H9 (cell line): ENCODE data around the gene OR52K1. TPM values are rescaled to one million over a fixed set of nuclear protein-coding genes. Genes with fewer than 3 reads are reported as not detected.

Experiments used
- DNase-seq: peaks from one replicate; pipeline ENCODE4 v3.0.0-alpha.2; 2017
- H2AFZ ChIP-seq: one replicate; pipeline ENCODE4 v1.6.1; 2013; ENCODE audit warnings: mild to moderate bottlenecking, low read length, control low read depth, moderate library complexity
- H2AK5ac ChIP-seq: 2 replicates; pipeline ENCODE4 v1.6.1; 2013; ENCODE audit warnings: low read length, control low read depth, mixed read lengths; ENCODE audit not compliant: insufficient read length
- H2BK120ac ChIP-seq: one replicate; pipeline ENCODE4 v1.6.1; 2013; ENCODE audit warnings: low read depth, mild to moderate bottlenecking, low read length, control low read depth, inconsistent platforms; ENCODE audit not compliant: poor library complexity, severe bottlenecking
- H2BK12ac ChIP-seq: 2 replicates; pipeline ENCODE4 v1.6.1; 2013; ENCODE audit warnings: low read length, control low read depth, mixed read lengths, low read depth; ENCODE audit not compliant: insufficient read length
- H2BK15ac ChIP-seq: 2 replicates; pipeline ENCODE4 v1.6.1; 2013; ENCODE audit warnings: low read depth, low read length, control low read depth
- H2BK20ac ChIP-seq: one replicate; pipeline ENCODE4 v1.6.1; 2013; ENCODE audit warnings: low read depth, mild to moderate bottlenecking, low read length, control low read depth, inconsistent platforms; ENCODE audit not compliant: poor library complexity, severe bottlenecking
- H2BK5ac ChIP-seq: 2 replicates; pipeline ENCODE4 v1.6.1; 2013; ENCODE audit warnings: low read length, control low read depth, mixed read lengths; ENCODE audit not compliant: insufficient read length
- H3K14ac ChIP-seq: 2 replicates; pipeline ENCODE4 v1.6.1; 2013; ENCODE audit warnings: low read length, control low read depth; ENCODE audit not compliant: insufficient read depth
- H3K18ac ChIP-seq: 2 replicates; pipeline ENCODE4 v1.6.1; 2013; ENCODE audit warnings: low read depth, mild to moderate bottlenecking, mixed read lengths, low read length, control low read depth; ENCODE audit not compliant: insufficient read length
- H3K23ac ChIP-seq: 2 replicates; pipeline ENCODE4 v1.6.1; 2013; ENCODE audit warnings: low read length, control low read depth, mixed read lengths, low read depth; ENCODE audit not compliant: insufficient read length
- H3K23me2 ChIP-seq: 2 replicates; pipeline ENCODE4 v1.6.1; 2013; ENCODE audit warnings: low read depth, mild to moderate bottlenecking, mixed read lengths, low read length, control low read depth; ENCODE audit not compliant: insufficient read length, poor library complexity, severe bottlenecking
- H3K27ac ChIP-seq: 2 replicates; pipeline ENCODE4 v1.5.1; 2013; ENCODE audit warnings: low read length, control low read depth, mixed read lengths, low read depth; ENCODE audit not compliant: insufficient read length
- H3K27me3 ChIP-seq: 2 replicates; pipeline ENCODE4 v1.6.1; 2013; ENCODE audit warnings: low read length, control low read depth, inconsistent platforms; ENCODE audit not compliant: insufficient read depth
- H3K4ac ChIP-seq: 2 replicates; pipeline ENCODE4 v1.6.1; 2013; ENCODE audit warnings: low read depth, mild to moderate bottlenecking, control low read depth, inconsistent platforms, low read length, moderate library complexity
- H3K4me1 ChIP-seq: 2 replicates; pipeline ENCODE4 v1.6.1; 2013; ENCODE audit warnings: low read length, control low read depth, inconsistent platforms; ENCODE audit not compliant: insufficient read depth
- H3K4me2 ChIP-seq: 2 replicates; pipeline ENCODE4 v1.6.1; 2013; ENCODE audit warnings: low read length, control low read depth, mixed read lengths; ENCODE audit not compliant: insufficient read length, insufficient read depth
- H3K56ac ChIP-seq: 2 replicates; pipeline ENCODE4 v1.6.1; 2013; ENCODE audit warnings: low read depth, mild to moderate bottlenecking, mixed read lengths, low read length, control low read depth; ENCODE audit not compliant: insufficient read length
- H3K79me1 ChIP-seq: 2 replicates; pipeline ENCODE4 v1.6.1; 2013; ENCODE audit warnings: low read depth, mild to moderate bottlenecking, moderate library complexity, low read length, control low read depth, inconsistent platforms; ENCODE audit not compliant: insufficient read depth, poor library complexity, severe bottlenecking
- H3K79me2 ChIP-seq: 2 replicates; pipeline ENCODE4 v1.6.1; 2013; ENCODE audit warnings: low read length, control low read depth, inconsistent platforms; ENCODE audit not compliant: insufficient read depth
- H3K9ac ChIP-seq: 2 replicates; pipeline ENCODE4 v1.6.1; 2013; ENCODE audit warnings: low read length, control low read depth, mixed read lengths; ENCODE audit not compliant: insufficient read length; ENCODE audit errors: extremely low read depth
- H3K9me3 ChIP-seq: one replicate; pipeline ENCODE4 v1.6.1; 2013; ENCODE audit warnings: low read depth, low read length, inconsistent platforms; ENCODE audit not compliant: control insufficient read depth
- H3T11ph ChIP-seq: one replicate; pipeline ENCODE4 v1.6.1; 2013; ENCODE audit warnings: mild to moderate bottlenecking, low read length, control low read depth, inconsistent platforms
- H4K20me1 ChIP-seq: one replicate; pipeline ENCODE4 v1.6.1; 2013; ENCODE audit not compliant: control insufficient read depth, insufficient read length, insufficient read depth
- H4K5ac ChIP-seq: 2 replicates; pipeline ENCODE4 v1.6.1; 2013; ENCODE audit warnings: low read depth, mild to moderate bottlenecking, mixed read lengths, low read length, control low read depth; ENCODE audit not compliant: insufficient read length
- H4K8ac ChIP-seq: replicated peaks from 2 replicates; pipeline ENCODE4 v1.6.1; 2013; ENCODE audit warnings: low read length, control low read depth, mixed read lengths, low read depth; ENCODE audit not compliant: insufficient read length
- H4K91ac ChIP-seq: 2 replicates; pipeline ENCODE4 v1.6.1; 2013; ENCODE audit warnings: low read depth, mild to moderate bottlenecking, moderate library complexity, mixed read lengths, low read length, control low read depth; ENCODE audit not compliant: insufficient read length
- H3K27ac Mint-ChIP-seq, 3 experiments: 2 replicates in 2 of 3; 3 replicates in 1 of 3; pipeline ENCODE4 v1.8.0; 2020 to 2021; ENCODE audit warnings: mixed read lengths in 3 of 3, mild to moderate bottlenecking in 1 of 3, moderate library complexity in 1 of 3
- H3K27me3 Mint-ChIP-seq: 2 replicates; pipeline ENCODE4 v1.8.0; 2021; ENCODE audit warnings: low read depth, mild to moderate bottlenecking, moderate library complexity, mixed read lengths
- H3K36me3 Mint-ChIP-seq, 3 experiments: 2 replicates in 2 of 3; 3 replicates in 1 of 3; pipeline ENCODE4 v1.8.0; 2020 to 2021; ENCODE audit warnings: low read depth in 3 of 3, mixed read lengths in 3 of 3; ENCODE audit not compliant: insufficient read depth in 1 of 3
- H3K4me1 Mint-ChIP-seq, 2 experiments: 2 replicates each; pipeline ENCODE4 v1.8.0; 2020; ENCODE audit warnings: mixed read lengths in 2 of 2
- H3K4me3 Mint-ChIP-seq, 2 experiments: 2 replicates in 1 of 2; 3 replicates in 1 of 2; pipeline ENCODE4 v1.8.0; 2020 to 2021; ENCODE audit warnings: mild to moderate bottlenecking in 2 of 2, mixed read lengths in 2 of 2, moderate library complexity in 1 of 2
- H3K9me3 Mint-ChIP-seq, 2 experiments: 2 replicates in 1 of 2; 3 replicates in 1 of 2; pipeline ENCODE4 v1.8.0; 2020; ENCODE audit warnings: mild to moderate bottlenecking in 2 of 2, mixed read lengths in 2 of 2, moderate library complexity in 1 of 2
- WGBS: extraction: QIAGEN DNeasy Blood & Tissue Kit; methylation state at CpG from one replicate; pipeline ENCODE4 v1.1.7; 2013; ENCODE audit warnings: missing lambda C conversion rate, low lambda C conversion rate, mixed read lengths; ENCODE audit not compliant: insufficient read length; ENCODE audit errors: extremely low coverage; 5-methylcytosine and 5-hydroxymethylcytosine counted together
- total RNA-seq: library from RNA; stranded (reverse); gene quantifications from 2 replicates; pipeline ENCODE4 v1.2.1, GENCODE V29; 2021
- TF ChIP-seq, protein P1 (sequence below): fragments of 200-600 bp; sonication (generic); conservative IDR thresholded peaks from 3 replicates; pipeline ENCODE4 v1.8.0; 2021; ENCODE audit warnings: antibody characterized with exemption, mild to moderate bottlenecking

OR52K1 gene
- total RNA-seq, 1 experiment from 2014 or later: not detected

DNA sequence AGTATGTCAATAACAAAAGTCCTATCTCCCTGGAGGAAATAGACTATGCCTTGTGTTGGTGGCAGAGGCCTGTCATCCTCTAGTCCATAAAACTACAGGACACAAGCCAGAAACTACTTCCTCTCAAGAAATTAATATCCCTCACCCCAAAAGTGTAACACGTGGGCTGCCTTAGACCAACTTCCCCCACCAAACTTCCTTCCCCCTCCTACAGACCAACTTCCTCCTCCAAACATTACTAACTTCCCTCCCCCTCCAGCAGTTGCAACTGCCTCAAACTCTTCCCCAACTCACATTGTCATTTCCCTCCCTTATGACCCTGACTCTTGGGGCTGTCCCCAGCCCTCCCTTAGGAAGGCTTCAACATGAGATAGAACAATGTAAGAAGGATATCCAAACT is 27.0 kb upstream of the OR52K1 start:
- Histone ChIP-seq H3K4me2 (no peak overlapping the region), H4K91ac (no peak overlapping the region), H2BK5ac (no peak overlapping the region), H3K23ac (no peak overlapping the region), H3K4me1 (no peaks in the 10 kb centered on the region; the same call in 1 of the 2 replicates), H3K9ac (no peak overlapping the region), H3K18ac (no peak overlapping the region), H3K4ac (no peak overlapping the region), H3K27ac (no peak overlapping the region), H3K14ac (no peak overlapping the region), H2BK12ac (no peak overlapping the region), H3T11ph (no peak overlapping the region), H3K23me2 (no peaks in the 10 kb centered on the region), H2BK120ac (no peak overlapping the region), H4K5ac (no peak overlapping the region), H2BK15ac (no peak overlapping the region), H3K79me2 (no peaks in the 10 kb centered on the region), H3K9me3 (no peaks in the 10 kb centered on the region), H2AFZ (no peak overlapping the region), H3K56ac (no peak overlapping the region), H3K27me3 (no peaks in the 10 kb centered on the region), H4K20me1 (no peaks in the 10 kb centered on the region), H3K79me1 (no peaks in the 10 kb centered on the region), H2AK5ac (no peak overlapping the region), H2BK20ac (no peak overlapping the region), H4K8ac (no peak overlapping the region)
- Mint-ChIP-seq H3K27ac (no peak overlapping the region), H3K4me1 (no peaks in the 10 kb centered on the region), H3K9me3 (peaks cover 2 to 7% of the 10 kb centered on the region in 2 experiments; a peak in 3 of 5 replicates), H3K27me3 (peaks cover under 1% of the 10 kb centered on the region; the same call in 1 of the 2 replicates), H3K36me3 (peaks cover 0 to 4% (median 0%) of the 10 kb centered on the region in 3 experiments; a peak in 2 of 7 replicates), H3K4me3 (no peak overlapping the region)
- TF ChIP-seq, protein P1, sequence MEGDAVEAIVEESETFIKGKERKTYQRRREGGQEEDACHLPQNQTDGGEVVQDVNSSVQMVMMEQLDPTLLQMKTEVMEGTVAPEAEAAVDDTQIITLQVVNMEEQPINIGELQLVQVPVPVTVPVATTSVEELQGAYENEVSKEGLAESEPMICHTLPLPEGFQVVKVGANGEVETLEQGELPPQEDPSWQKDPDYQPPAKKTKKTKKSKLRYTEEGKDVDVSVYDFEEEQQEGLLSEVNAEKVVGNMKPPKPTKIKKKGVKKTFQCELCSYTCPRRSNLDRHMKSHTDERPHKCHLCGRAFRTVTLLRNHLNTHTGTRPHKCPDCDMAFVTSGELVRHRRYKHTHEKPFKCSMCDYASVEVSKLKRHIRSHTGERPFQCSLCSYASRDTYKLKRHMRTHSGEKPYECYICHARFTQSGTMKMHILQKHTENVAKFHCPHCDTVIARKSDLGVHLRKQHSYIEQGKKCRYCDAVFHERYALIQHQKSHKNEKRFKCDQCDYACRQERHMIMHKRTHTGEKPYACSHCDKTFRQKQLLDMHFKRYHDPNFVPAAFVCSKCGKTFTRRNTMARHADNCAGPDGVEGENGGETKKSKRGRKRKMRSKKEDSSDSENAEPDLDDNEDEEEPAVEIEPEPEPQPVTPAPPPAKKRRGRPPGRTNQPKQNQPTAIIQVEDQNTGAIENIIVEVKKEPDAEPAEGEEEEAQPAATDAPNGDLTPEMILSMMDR: no peak
- no peak for DNase-seq
- WGBS: no CpG with 5 or more reads among the region's 1 CpG
